GM12865 (cell line): ENCODE data around the gene THEMIS.

Source experiments
- DNase-seq: peaks from one replicate; pipeline ENCODE4 v3.0.0; 2010; ENCODE audit warnings: low read depth
- H3K4me3 ChIP-seq: 2 replicates; pipeline ENCODE4 v1.5.1; 2011; ENCODE audit warnings: mild to moderate bottlenecking, low read depth, low read length, control low read depth
- TF ChIP-seq, protein P1 (sequence below): IDR thresholded peaks from 2 replicates; pipeline ENCODE4 v1.5.1; 2011; ENCODE audit warnings: low read length, control low read depth, low read depth, inconsistent platforms; ENCODE audit not compliant: insufficient read depth; ENCODE audit errors: missing control alignments

Gene THEMIS

DNA sequence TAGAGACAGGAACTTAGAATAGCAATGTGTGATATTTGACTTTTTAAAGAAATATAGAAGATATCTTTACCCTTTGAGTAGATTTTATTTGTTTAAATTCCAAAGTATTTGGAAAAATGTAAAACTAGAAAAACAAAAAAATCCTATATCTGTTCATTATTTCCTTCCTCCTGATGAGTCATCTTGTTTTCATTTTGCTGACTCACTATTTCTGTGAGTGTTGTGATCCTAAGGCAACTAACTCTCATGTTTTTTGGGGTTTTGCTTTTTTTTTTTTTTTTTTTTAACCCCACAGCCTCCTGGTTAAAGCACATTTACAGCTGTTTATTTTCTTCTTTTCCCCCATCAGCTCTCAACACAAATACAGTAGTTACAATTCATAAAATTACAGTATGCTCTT lies 37.8 kb upstream of the THEMIS start:
- TF ChIP-seq, protein P1, sequence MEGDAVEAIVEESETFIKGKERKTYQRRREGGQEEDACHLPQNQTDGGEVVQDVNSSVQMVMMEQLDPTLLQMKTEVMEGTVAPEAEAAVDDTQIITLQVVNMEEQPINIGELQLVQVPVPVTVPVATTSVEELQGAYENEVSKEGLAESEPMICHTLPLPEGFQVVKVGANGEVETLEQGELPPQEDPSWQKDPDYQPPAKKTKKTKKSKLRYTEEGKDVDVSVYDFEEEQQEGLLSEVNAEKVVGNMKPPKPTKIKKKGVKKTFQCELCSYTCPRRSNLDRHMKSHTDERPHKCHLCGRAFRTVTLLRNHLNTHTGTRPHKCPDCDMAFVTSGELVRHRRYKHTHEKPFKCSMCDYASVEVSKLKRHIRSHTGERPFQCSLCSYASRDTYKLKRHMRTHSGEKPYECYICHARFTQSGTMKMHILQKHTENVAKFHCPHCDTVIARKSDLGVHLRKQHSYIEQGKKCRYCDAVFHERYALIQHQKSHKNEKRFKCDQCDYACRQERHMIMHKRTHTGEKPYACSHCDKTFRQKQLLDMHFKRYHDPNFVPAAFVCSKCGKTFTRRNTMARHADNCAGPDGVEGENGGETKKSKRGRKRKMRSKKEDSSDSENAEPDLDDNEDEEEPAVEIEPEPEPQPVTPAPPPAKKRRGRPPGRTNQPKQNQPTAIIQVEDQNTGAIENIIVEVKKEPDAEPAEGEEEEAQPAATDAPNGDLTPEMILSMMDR: no peak
- no peak overlapping the region for H3K4me3 ChIP-seq
- DNase-seq: no peak

DNA sequence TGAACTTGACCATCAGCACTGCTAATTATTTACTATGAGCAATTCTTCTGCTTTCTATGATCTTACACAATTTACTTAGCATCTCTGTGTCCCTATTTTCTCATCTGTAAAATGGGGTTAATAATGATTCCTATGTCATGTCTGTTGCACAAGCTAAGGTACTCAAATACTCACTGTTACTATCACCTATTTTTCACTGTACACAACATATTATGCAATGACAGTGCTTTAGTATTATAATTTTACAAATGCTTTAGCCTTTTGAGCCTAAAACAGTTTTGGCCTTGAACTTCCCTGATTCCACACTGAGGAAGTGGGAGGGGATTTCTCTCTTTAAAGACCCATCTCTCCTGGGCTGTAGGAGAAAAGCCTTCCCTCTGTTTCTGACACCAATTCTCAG lies 36.9 kb upstream of the THEMIS start:
- DNase-seq: no peak
- TF ChIP-seq, protein P1: no peak
- H3K4me3 ChIP-seq: no peak overlapping the region

DNA sequence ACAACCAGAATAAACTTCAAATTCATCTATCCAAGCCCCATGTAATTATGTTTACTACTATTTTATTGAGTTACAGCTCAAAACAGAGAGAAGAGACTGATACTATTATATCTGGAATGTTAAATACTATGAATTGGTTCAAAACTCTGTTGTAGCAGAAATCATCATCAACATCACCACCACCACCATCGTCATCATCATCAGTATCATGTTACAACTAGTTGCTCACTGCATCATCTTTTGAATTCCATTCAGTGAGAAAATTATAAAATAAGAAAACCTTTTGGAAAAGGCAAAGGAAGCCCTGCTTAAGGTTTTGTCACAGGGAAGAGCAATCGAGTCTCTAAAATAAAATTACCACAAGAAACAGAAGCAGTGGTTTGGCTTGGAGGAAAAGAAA lies 36.2 kb upstream of the THEMIS start:
- no peak for DNase-seq
- TF ChIP-seq, protein P1: no peak
- no peak overlapping the region for H3K4me3 ChIP-seq

DNA sequence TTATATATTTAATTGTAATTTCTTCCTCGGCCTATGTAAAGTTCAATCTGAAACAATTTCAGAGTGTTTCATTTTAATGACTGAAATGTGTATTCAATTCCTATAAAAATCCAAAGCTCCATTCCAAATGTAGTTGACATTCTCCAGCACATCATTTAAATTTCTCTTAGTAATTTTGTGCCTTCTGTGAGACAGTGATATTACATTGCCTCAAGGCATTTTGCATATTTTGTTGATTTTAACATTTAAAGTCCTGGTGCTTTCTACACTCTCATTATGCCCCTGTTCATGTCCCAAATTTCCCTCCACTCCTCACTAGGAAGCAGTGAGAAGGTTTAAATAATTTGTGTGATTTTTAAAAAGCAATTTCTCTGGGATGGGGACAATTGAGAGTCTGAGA lies 34.1 kb upstream of the THEMIS start:
- no peak for DNase-seq
- no peak overlapping the region for H3K4me3 ChIP-seq
- TF ChIP-seq, protein P1: no peak

DNA sequence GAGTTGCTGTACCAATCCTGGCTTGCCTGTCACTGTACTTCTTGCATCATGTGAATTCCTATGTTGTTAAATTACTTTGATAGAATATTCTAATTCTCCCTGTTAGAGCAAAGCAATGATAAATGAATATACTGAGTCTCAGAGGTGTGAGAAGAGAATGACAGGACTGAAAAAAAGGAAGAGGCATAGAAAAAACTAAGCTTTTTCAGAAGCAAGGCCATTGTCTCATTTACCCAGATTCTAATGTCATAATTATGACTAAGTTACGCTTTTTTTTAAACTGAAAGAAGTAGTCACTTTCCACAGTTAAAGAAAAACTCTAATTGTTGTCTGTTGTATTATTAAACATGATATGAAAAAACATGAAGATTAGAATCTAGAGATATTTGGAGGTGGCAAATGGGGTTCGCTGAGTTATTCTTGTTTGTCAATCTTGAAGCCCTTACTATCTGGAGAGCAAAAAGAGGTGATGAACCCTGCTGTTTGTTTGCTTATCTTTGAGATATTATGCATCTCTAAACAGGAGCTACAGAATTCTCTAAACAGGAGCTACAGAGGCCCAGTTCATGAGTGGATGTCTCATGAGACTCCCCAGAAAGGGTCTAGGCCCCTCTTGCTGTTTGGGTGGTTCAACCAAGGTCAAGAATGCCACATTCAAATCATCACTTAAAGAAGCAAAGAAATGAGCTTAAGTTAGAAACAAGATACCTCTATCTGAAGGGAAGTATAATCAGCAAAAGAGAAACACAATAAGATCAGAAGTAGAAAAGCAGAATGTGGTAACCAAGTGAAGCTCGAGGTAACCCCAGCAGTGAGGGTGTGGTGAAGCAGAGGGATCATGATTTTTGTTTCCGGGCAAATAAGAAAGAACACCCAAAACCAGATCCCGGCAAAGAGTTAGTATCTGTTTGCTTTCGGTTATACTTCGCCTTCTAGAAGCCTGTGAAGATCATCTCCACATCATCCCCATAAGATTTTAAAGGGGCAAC lies 33.3 kb upstream of the THEMIS start:
- DNase-seq: no peak
- TF ChIP-seq, protein P1: no peak
- no peak overlapping the region for H3K4me3 ChIP-seq

DNA sequence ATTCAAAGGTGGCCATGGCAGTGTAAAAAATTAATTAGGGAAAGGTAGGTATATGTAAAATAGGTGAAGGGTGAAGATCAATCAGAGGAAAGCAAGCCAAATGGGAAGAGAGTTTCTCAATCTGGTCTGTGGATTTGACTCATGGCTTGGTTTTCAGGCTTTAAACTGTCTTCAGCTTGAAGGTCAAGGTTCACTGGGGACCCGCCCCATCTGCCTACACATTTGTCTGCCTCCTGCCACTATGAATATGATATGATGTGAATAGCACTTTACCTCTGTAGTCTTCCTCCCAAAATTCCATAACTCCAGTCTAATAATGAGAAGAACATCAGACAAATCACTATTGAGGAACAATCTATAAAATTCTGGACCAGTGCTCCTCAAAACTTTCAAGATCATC lies 32.3 kb upstream of the THEMIS start:
- H3K4me3 ChIP-seq: no peak overlapping the region
- no peak for DNase-seq
- TF ChIP-seq, protein P1: no peak
